Measurements from ENCODE around the gene PCNX1. TPM values are rescaled to one million over a fixed set of nuclear protein-coding genes. Genes with fewer than 3 reads are reported as not detected.

PCNX1 gene
- total RNA-seq, 2 donors from 2014 or later = 58.4 to 58.6 TPM

GRCh38 chr14:70887207-70887681 is 20.0 kb upstream of the PCNX1 start:
- intact Hi-C loops (cut with DNase I) = loop anchor here in 1 of 2 donors (10.0 kb wide), 1 partner anchor 1538 kb away; no protein-coding TSS in a partner anchor
- no peak for DNase-seq (ENCODE audit: low spot score)

- intact Hi-C loops (cut with DNase I) = loop anchor here in 1 of 2 donors (10.0 kb wide), 1 partner anchor 1537 kb away; no protein-coding TSS in a partner anchor
- DNase-seq (ENCODE audit: low spot score) = no peak
These were observed 19.3 kb upstream of the PCNX1 start for GRCh38 chr14:70887737-70888499.

GRCh38 chr14:70888681-70889175 is 18.5 kb upstream of the PCNX1 start:
- intact Hi-C loops (cut with DNase I) = loop anchor here in 1 of 2 donors (10.0 kb wide), 1 partner anchor 1536 kb away; no protein-coding TSS in a partner anchor
- no peak for DNase-seq (ENCODE audit: low spot score)

GRCh38 chr14:70889555-70889954 is 17.7 kb upstream of the PCNX1 start:
- DNase-seq (ENCODE audit: low spot score) = no peak

GRCh38 chr14:70890826-70891659 is 16.2 kb upstream of the PCNX1 start:
- intact Hi-C loops (cut with DNase I) = no loop called here
- DNase-seq (ENCODE audit: low spot score) = no peak

More at GRCh38 chr14:70889555-70889954, 17.7 kb upstream of the PCNX1 start:
- intact Hi-C loops (cut with DNase I) = loop anchor here in 1 of 2 donors (10.0 kb wide), 1 partner anchor 1535 kb away; no protein-coding TSS in a partner anchor

GRCh38 chr14:70891737-70892136 is 15.5 kb upstream of the PCNX1 start:
- intact Hi-C loops (cut with DNase I) = no loop called here

GRCh38 chr14:70893062-70893845 is 14.0 kb upstream of the PCNX1 start:
- intact Hi-C loops (cut with DNase I) = no loop called here
- no peak for DNase-seq (ENCODE audit: low spot score)

More at GRCh38 chr14:70891737-70892136, 15.5 kb upstream of the PCNX1 start:
- no peak for DNase-seq (ENCODE audit: low spot score)

GRCh38 chr14:70893858-70894291 is 13.4 kb upstream of the PCNX1 start:
- no peak for DNase-seq (ENCODE audit: low spot score)
- intact Hi-C loops (cut with DNase I) = no loop called here

GRCh38 chr14:70894868-70895267 is 12.4 kb upstream of the PCNX1 start:
- DNase-seq (ENCODE audit: low spot score) = no peak
- intact Hi-C loops (cut with DNase I) = no loop called here

GRCh38 chr14:70896317-70896716 is 10.9 kb upstream of the PCNX1 start:
- no peak for DNase-seq (ENCODE audit: low spot score)
- intact Hi-C loops (cut with DNase I) = no loop called here

- intact Hi-C loops (cut with DNase I) = no loop called here
- DNase-seq (ENCODE audit: low spot score) = no peak
These were observed 10.3 kb upstream of the PCNX1 start for GRCh38 chr14:70896981-70897380.

GRCh38 chr14:70897464-70897863 is 9.8 kb upstream of the PCNX1 start:
- no peak for DNase-seq (ENCODE audit: low spot score)

GRCh38 chr14:70898111-70898745 is 9.0 kb upstream of the PCNX1 start:
- DNase-seq (ENCODE audit: low spot score) = no peak
- intact Hi-C loops (cut with DNase I) = no loop called here

More at GRCh38 chr14:70897464-70897863, 9.8 kb upstream of the PCNX1 start:
- intact Hi-C loops (cut with DNase I) = no loop called here

GRCh38 chr14:70901269-70901668 is 6.0 kb upstream of the PCNX1 start:
- intact Hi-C loops (cut with DNase I) = no loop called here
- no peak for DNase-seq (ENCODE audit: low spot score)

GRCh38 chr14:70902184-70902583 is 5.1 kb upstream of the PCNX1 start:
- intact Hi-C loops (cut with DNase I) = no loop called here
- DNase-seq (ENCODE audit: low spot score) = no peak

GRCh38 chr14:70904373-70904772 is 2.9 kb upstream of the PCNX1 start:
- DNase-seq (ENCODE audit: low spot score) = no peak
- intact Hi-C loops (cut with DNase I) = no loop called here

GRCh38 chr14:70905301-70905700 is 2.0 kb upstream of the PCNX1 start:
- intact Hi-C loops (cut with DNase I) = loop anchor here in 1 of 2 donors (5.0 kb wide), 1 partner anchor 67 kb away; no protein-coding TSS in a partner anchor
- DNase-seq (ENCODE audit: low spot score) = no peak

GRCh38 chr14:70906793-70907175 is 475 bp upstream of the PCNX1 start:
- intact Hi-C loops (cut with DNase I) = loop anchor here in 1 of 2 donors (5.0 kb wide), 1 partner anchor 66 kb away; no protein-coding TSS in a partner anchor
- DNase-seq (ENCODE audit: low spot score) = no peak

Data from posterior vena cava (tissue), 2 donors.